ENCODE measurements around the gene DCLRE1C.
"Not testable (repeated sequence)": the region's sequence is repeated elsewhere in the genome, so short reads cannot be mapped to it uniquely, and the experiment has no call there.

DCLRE1C gene

DNA sequence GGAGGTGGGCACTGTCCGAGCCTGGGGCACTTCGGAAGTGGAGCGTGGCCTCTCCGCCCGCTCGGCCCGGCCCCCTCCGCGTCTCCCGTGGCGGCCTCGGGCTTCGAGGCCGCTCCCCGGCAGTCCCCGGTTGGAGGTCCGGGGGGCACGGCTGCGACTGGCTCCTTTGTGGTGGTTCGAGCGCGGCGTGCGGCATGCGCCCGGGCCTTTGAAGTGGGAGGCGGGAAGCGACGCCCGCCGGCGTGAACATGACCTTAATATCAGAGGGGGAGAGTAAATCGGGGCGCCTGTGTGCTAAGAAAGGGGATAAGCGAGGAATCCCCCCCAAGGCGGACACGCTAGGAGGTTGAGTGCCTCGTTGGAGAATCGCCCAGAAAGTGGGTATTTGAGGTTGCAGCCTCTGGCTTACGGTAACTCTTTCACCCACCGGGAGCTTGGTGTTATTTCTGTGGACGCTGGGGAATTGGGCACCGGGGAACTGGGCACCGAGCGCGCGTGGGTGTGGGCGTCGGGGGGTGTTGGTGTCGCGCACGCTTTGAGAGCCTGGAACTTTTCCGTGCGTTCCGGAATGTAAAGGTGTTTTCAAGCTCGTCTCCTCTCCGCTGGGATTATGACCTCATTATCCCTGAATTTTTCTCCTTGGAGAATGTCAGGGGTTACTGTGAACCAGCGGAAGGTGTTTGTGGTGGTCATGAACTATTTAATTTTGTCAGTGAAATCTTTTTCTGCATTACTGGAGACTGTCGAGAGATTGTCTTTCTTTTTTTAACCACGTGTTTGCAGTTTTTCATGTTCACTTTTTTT, 74.6 kb downstream of the DCLRE1C start:
- no peak for DNase-seq

GRCh38 chr10:14878266-14879123, 75.4 kb downstream of the DCLRE1C start, which contains the start of gene SUV39H2:
Gene SUV39H2 (plus strand): TSS chr10:14878866. CDS start chr10:14878889, 23 bp downstream.
- DNase-seq = peak; percentile 65

GRCh38 chr10:14876764-14877163, 77.1 kb downstream of the DCLRE1C start:
- DNase-seq = no peak

DNA sequence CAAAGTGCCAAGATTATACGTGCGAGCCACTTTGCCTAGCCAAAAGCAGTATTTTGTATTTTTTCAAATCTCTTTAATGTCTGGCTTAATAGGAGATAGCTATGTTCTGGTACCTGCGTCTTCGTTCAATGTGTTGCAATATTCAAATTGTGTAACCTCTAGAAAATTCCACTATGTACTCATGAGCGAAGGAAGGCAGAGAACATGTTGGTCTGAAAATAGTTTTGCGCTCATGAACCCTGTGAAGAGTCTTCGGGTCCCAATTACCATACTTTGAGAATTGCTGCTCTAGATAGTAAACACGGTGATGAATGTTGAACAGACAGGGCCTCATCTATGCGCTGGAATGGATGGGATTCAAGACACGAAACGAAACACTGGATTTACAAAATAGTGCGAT, 78.0 kb downstream of the DCLRE1C start:
- no peak for DNase-seq

DNA sequence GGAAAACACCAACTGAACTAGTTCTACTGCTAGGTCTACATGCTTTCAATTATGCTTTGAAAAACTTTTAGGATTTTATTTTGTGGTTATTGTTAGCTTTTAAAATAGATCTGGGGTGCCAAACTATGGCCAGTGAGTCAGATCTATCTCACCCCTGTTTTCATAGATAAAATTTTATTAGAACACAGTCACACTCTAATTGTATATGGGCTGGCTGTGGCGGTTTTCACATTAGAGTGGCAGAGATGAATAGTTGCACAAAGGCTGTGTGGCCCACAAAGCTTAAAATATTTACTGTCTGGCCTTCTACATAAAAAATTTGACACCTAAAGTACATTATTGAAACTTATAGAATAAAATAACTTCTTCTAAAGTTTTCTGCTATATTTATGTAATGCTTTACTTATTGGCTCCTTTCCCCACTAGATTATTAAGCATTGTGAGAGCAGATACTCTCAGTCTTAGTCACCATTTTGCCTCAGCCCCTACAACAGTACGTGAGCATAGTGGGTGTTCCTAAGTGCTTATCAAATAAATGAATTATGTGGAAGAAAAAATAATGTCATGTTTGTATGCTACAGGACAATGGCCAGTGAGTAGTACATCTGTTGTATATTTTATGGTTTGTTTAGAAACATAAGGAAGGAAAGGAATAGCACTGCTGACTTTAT, 80.7 kb downstream of the DCLRE1C start:
- DNase-seq = no peak

DNA sequence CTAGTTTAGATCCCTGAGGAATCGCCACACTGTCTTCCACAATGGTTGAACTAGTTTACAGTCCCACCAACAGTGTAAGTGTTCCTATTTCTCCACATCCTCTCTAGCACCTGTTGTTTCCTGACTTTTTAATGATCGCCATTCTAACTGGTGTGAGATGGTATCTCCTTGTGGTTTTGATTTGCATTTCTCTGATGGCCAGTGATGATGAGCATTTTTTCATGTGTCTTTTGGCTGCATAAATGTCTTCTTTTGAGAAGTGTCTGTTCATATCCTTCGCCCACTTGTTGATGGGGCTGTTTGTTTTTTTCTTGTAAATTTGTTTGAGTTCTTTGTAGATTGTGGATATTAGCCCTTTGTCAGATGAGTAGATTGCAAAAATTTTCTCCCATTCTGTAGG, 89.0 kb downstream of the DCLRE1C start:
- DNase-seq = not testable (repeated sequence)

DNA sequence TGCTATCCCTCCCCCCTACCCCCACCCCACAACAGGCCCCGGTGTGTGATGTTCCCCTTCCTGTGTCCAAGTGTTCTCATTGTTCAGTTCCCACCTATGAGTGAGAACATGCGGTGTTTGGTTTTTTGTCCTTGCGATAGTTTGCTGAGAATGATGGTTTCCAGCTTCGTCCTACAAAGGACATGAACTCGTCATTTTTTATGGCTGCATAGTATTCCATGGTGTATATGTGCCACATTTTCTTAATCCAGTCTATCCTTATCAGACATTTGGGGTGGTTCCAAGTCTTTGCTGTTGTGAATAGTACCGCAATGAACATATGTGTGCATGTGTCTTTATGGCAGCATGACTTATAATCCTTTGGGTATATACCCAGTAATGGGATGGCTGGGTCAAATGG, 89.4 kb downstream of the DCLRE1C start:
- not testable (repeated sequence) for DNase-seq

GRCh38 chr10:14860791-14861190, 93.1 kb downstream of the DCLRE1C start:
- DNase-seq = no peak

DNA sequence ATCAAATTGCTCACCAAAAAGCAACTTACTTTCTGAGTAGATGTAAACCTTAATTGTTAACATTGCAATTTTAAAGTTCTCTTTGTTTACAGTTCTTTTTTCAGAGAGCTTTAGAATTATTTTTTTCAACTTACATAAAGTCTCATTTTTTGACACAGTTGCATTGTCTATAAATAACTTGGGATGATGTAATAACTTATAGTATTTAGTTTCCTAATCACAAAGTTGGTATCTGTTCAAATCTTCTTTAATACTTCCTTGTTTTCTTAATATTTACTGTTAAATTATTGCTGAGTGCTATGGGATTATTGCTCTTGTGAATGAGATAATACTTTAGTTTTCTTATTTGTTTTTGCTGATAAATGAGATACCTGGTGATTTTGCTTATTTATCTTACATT, 94.1 kb downstream of the DCLRE1C start:
- DNase-seq = no peak

DNA sequence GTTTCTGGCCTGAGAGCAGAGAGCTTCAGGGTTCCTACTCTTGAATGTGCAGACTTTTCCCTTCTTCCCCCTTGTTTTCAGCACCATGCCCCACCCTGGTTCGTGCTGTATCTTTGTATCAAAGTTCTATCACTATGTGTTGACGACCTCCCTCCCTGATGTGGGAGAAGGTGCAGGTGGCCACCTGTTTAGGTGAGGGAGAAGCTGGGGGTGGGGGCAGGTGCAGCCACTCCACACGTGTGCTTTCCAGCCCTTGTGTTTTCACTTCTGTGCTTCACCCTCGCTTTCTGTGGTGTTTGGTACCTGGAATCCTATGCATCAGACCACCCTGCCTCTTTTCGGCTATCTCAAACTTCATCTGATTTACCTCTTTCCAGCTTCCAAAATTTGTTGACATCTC, 94.9 kb downstream of the DCLRE1C start:
- no peak for DNase-seq

GRCh38 chr10:14858338-14858960, 95.4 kb downstream of the DCLRE1C start:
- DNase-seq = no peak

DNA sequence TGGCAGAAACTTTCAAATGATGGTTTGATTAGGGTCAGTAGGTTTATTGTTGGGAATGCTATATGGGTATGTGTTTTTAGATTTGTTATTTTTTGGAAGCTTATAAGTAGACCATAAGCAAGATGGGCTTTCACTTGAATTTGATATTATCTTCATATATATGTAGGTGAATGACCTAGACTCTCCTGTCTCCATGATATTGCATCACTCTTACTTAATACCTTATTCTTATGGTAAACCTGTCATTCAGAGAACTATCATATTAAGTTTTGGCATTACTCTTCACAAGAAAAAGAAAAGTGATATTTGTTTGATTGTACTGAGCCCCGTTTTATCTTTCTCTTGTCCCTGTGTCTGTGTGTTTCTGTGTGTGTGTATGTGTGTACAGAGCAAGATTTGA, 98.4 kb downstream of the DCLRE1C start:
- DNase-seq = no peak

GRCh38 chr10:14852236-14852635, 101.7 kb downstream of the DCLRE1C start:
- DNase-seq = no peak
